Myocyte (in vitro differentiated cells): Measurements from ENCODE around the gene PRKCA. TPM values are rescaled to one million over a fixed set of nuclear protein-coding genes. Genes with fewer than 3 reads are reported as not detected.
"Not testable (repeated sequence)": the region's sequence is repeated elsewhere in the genome, so short reads cannot be mapped to it uniquely, and the experiment has no call there.

ENCODE experiments used
- DNase-seq: peaks from one replicate; pipeline ENCODE4 v3.0.0-alpha.2; 2012; ENCODE audit warnings: low read depth
- total RNA-seq: library from RNA; depleted of rRNA; stranded (reverse); fragments of >200 nt; gene quantifications from 2 replicates; pipeline ENCODE4 v1.2.3, GENCODE V29; 2014

The PRKCA gene
- total RNA-seq, 1 donor from 2014 or later, result 8.6 TPM

- no peak for DNase-seq
These were observed 181.5 kb downstream of the PRKCA start for GRCh38 chr17:66483906-66484305.

DNA sequence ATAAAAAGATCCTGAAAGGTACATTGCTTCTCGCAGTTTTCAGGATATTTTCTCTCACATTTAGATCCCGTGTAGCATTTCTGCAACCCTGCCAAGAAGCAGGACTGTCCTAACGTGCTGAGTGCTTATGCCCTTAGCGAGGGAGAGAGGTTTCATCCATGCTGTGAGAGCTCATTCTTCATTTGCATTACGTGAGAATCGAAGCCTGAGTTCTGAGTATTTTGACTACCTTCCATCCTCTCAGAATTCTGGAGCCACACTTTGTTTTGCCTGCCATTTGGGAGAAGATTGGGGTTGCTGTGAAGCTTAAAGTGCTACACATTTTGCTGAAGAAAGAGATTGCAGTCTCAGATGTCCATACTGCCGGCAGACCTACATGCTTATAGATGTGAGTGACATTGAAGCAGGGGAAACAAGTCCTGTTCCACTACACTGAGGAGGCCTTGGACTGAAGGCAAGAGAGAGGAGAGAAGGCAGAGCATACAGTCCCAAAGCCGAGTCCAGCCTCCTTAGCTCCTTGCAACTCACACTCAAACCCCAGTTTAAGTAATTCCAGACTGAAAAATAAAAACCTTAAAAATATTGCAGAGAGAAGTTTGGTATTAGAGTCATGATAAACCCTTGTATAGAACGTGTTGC lies 183.0 kb downstream of the PRKCA start:
- no peak for DNase-seq

DNA sequence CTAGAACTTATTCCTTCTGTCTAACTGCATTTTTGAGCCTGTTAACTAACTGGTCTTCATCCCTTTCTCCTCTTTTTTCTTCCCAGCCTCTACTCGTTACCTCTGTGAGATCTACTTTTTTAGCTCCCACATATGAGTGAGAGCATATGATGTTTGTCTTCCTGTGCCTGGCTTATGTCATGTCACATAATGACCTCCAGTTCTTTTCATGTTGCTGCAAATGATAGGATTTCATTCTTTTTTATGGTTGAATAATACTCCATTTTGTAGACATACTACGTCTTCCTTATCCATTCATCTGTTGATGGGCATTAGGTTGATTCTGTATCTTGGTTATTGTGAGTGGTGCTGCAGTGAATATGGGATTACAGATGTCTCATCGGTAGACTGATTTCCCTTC lies 184.7 kb downstream of the PRKCA start:
- DNase-seq, result no peak

DNA sequence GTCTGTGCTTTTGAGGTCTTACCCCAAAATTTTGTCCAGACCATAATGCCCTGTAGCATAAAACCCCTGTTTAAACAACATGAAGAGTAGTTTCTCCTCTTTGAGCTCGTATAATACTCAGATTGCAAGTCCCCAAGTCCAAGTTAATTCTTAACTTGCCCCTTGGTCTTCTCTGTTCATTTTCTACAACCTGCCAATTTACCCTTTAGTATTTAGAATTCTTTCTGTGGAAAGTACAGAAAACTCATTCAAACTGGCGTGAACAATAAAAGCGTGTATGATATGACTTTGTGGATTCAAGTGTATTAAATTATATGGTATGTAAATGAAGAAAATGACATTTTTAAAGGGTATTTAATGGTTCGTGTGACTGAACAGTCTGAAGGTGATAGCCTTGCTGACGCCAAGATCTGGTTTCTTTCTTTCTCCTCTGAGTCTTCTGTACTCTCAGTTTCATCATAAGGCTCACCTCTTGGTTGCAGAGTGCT lies 185.6 kb downstream of the PRKCA start:
- no peak for DNase-seq

DNA sequence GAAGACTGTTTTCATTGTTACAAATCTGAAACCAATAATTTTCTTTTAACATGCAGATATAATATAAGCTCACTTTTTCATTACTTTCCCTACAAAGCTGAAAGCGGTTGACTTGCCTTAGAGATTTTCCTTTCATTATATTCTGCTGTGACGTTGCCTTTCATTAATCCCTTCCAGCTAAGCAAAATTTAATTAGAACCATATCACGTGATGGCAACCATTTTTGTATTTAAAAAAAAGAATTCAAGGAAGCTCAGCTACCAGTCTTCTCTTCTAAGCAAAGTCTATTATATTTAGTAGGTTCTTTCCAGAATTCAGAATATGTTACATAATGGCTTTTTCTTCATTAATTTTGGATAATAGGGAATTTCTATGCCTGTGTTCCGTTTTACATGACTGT lies 186.5 kb downstream of the PRKCA start:
- DNase-seq, result no peak

- DNase-seq, result not testable (repeated sequence)
These were observed 187.2 kb downstream of the PRKCA start for GRCh38 chr17:66489576-66489975.

GRCh38 chr17:66491213-66491612 lies 188.8 kb downstream of the PRKCA start:
- no peak for DNase-seq

- DNase-seq, result no peak
These were observed 189.3 kb downstream of the PRKCA start for GRCh38 chr17:66491665-66492064.

- no peak for DNase-seq
These were observed 189.7 kb downstream of the PRKCA start for GRCh38 chr17:66492080-66492479.

- no peak for DNase-seq
These were observed 190.2 kb downstream of the PRKCA start for GRCh38 chr17:66492561-66493005.

GRCh38 chr17:66493283-66494019 lies 191.0 kb downstream of the PRKCA start:
- DNase-seq, result no peak

GRCh38 chr17:66494023-66494803 lies 191.8 kb downstream of the PRKCA start:
- DNase-seq, result peak; percentile 67

DNA sequence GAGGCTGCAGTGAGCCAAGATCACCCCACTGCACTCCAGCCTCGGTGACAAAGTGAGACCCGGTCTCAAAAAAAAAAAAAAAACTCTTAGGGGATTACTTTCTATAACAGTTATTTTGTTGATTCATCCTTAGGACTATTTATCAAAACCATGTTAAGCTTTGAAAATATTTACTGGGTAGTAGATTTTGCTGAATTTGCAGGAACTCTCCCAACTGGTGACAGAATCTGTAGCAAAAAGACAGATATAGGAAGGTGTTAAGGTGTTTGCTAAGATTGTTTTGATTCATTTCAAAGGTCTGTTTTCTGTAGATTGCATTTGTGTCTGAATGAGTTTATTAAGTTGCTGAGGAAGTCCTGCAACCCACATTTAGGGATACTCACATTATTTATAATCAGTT lies 192.6 kb downstream of the PRKCA start:
- DNase-seq, result no peak

DNA sequence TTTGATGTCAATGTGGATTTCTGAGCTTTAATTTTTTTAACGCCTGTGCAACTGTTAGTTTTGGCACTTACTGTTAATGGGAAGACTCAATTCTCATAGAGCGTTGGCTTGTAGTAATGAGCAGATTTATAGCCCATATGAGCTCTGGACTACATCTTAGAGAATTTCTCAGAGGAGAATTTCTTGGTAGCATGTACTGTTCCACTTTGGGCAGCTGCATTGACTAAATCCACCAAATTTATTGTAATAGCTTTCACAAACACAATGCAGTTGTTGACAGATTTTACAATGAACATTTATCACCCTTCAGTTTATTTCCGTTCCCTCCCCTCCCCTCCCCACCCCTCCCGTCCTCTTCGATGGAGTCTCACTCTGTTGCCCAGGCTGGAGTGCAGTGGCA lies 193.9 kb downstream of the PRKCA start:
- DNase-seq, result no peak

DNA sequence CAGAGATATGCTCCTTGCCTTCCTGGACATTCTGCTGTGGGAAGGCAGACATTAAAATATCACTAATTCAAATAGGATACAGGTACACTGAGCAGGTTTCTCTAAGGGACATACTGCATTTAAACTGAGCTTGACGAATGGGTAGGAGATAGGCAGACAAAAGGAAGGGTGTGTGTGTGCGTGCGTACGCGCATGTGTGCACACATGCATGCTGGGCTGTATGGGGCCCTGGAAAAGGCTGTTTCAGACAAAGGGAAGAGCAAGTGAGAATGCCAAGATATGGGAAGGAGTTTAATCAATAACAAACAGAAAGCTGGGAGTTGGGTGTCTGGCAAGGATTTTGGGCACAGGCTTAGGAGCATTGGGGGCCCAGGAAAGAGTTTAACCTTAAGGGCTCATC lies 196.2 kb downstream of the PRKCA start:
- DNase-seq, result no peak

- DNase-seq, result no peak
These were observed 204.2 kb downstream of the PRKCA start for GRCh38 chr17:66506641-66507040.

DNA sequence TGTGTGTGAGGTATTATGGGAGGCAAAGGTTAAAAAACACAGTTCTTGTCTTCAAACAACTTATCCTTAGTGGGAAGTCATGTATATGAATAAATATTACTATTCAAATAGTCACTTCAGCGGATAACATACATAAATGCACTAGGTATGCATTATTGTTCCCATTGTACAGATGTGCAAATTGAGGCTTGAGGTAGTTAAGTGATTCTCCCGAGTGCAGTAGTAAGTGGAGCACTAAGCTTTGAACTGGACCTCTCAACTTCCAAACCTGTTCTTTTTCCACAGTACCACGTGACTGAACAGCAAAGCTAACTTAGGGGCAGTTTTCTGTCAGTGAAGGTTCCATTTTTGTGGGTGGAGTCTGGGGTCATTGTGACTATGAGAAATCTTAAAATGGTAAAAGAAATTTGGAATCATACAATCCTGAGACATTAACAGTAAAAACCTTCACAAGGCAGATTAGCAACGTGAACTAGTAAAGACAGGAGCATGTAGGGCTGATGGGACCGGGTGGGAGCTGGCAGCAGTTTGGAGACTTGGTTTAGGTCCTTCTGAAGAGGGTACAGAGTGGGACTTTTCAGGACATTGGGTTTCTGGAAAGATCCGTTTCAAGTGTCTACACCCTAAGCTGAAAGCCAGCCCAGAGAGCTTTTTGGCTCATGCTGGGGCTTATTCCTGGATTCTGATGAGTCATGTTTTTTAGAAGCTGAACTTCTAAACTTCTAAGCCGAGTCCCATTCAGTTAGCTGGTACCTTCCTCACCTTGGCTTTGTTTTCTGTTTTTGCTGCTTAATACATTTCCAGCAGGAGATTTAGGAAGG lies 204.9 kb downstream of the PRKCA start:
- DNase-seq, result peak; percentile 57

DNA sequence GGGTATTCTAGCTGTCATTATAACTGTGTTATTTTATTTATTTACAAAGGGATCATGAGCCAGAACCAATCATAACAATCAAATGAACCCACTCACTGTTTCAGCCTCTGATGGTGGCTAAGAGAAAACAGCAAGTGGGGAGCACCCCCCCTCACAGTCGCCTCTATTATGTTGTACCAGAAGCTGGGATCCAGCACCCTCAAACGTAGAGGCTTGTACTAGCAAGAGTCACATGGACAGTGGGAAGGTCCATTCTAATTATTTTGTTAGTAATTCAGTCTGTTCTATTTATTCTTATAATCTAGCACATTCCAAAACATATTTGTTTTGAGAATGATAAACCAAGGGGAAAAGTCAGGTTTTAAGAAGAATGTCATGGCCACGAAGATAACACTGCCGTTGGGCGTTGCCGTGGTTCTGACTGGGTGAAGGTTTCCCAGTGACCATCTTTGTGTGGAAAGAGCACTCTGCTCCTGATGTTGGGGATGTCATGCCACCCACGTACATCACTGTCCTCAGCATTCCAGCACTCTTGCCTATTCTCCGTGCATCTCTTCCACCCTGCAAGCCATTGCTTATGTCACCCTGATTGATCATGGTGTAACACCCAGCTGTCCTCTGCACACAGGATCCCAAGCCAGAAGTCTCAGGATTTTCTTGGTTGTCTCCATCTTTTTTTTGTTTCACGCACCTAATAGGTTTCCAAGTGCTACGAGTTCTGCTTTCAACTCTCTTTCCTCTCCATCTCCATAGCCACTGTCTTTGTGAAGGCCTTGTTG lies 205.8 kb downstream of the PRKCA start:
- DNase-seq, result no peak

DNA sequence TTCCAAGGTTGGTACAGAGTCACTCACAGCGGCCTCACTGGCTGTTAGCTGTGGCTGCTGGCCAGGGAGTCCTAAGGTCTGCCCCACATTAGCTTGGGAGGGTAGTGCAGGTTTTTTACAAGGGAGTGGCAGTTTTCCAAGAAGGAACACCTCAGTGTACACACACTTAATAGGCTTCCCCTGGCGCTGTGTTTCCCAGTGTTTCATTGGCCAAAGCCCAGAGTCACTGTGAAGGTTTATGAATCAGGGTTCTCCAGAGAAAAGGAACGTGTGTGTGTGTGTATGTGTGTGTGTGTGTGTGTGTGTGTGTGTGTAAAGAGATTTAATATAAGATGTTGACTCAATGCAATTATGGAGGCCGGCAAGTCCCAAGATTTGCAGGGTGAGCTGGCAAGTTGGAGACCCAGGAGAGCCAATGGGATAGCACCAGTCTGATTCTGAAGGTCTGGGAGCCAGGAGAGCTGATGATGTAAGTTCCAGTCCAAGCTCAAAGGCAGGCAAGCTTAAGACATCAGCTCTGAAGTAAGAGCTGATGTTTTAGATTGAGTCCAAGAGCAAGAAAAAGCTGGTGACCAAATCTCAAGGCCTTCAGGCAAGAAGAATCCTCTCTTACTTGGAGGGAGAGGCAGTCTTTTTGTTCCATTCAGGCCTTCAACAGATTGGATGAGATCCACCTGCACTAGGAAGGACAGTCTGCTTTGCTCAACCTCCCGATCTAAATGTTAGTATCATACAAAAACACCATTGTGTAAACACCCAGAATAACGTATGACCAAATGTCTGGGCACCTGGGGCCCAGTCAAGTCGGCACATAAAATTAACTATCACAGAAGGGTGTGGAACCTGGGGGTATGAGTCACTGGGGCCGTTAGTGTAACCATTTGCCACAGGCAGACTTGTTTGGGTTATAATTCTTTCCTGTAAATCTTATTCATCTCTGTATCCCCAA lies 206.8 kb downstream of the PRKCA start:
- DNase-seq, result peak; percentile 61
